Measurements from ENCODE around the gene GPC5.

DNA sequence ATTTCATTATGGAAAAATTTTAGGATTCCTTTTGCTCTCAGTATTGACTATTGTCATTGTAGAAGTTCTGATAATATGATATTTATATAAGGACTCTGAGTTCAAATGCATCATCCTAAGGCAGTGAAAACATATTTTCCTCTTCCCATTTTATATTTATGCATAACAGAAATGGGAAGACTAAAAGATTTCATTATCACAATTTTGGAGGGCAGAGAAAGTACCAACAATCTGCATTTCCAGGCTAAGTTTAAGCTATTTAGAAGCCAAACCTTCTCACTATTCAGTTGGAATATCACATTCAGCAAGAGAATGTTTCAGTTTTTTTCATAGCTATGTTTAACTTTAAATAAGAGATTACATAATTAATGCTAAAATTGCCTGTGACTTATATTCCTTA is 1269.7 kb downstream of the GPC5 start:
- no peak for TF ChIP-seq ZBTB8A (tag by site-specific recombination; IDR thresholded peaks at IDR 0.05)
- TF ChIP-seq ZNF274 (IDR thresholded peaks at IDR 0.05; ENCODE audit: low read length): no peak
- no peak for TF ChIP-seq ZNF274 (tag by site-specific recombination; IDR thresholded peaks at IDR 0.05; ENCODE audit: borderline replicate concordance)
- no peak for TF ChIP-seq ZNF121 (tag by site-specific recombination; IDR thresholded peaks at IDR 0.05)
- TF ChIP-seq ZNF221 (tag by site-specific recombination; IDR thresholded peaks at IDR 0.05; ENCODE audit: borderline replicate concordance): no peak
- TF ChIP-seq, protein P1, sequence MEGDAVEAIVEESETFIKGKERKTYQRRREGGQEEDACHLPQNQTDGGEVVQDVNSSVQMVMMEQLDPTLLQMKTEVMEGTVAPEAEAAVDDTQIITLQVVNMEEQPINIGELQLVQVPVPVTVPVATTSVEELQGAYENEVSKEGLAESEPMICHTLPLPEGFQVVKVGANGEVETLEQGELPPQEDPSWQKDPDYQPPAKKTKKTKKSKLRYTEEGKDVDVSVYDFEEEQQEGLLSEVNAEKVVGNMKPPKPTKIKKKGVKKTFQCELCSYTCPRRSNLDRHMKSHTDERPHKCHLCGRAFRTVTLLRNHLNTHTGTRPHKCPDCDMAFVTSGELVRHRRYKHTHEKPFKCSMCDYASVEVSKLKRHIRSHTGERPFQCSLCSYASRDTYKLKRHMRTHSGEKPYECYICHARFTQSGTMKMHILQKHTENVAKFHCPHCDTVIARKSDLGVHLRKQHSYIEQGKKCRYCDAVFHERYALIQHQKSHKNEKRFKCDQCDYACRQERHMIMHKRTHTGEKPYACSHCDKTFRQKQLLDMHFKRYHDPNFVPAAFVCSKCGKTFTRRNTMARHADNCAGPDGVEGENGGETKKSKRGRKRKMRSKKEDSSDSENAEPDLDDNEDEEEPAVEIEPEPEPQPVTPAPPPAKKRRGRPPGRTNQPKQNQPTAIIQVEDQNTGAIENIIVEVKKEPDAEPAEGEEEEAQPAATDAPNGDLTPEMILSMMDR (tag by site-specific recombination; IDR thresholded peaks at IDR 0.05): no peak
- no peak for TF ChIP-seq REST (tag by site-specific recombination; IDR thresholded peaks at IDR 0.05)
- TF ChIP-seq ZNF223 (tag by site-specific recombination; IDR thresholded peaks at IDR 0.05): no peak
- TF ChIP-seq ZNF133 (tag by site-specific recombination; IDR thresholded peaks at IDR 0.05): no peak
- TF ChIP-seq ZNF549 (tag by site-specific recombination; IDR thresholded peaks at IDR 0.05): no peak
- no peak for TF ChIP-seq ZNF660 (tag by site-specific recombination; IDR thresholded peaks at IDR 0.05)
- TF ChIP-seq ZNF776 (tag by site-specific recombination; IDR thresholded peaks at IDR 0.05; ENCODE audit: borderline replicate concordance): no peak
- TF ChIP-seq ZNF175 (tag by site-specific recombination; IDR thresholded peaks at IDR 0.05): no peak
- TF ChIP-seq ZNF561 (tag by site-specific recombination; IDR thresholded peaks at IDR 0.05; ENCODE audit: borderline replicate concordance): no peak

Measured in HEK293 (cell line).